Fibroblast of lung (primary cell): ENCODE data around the gene WDR11.

Experiments used
- CTCF ChIP-seq, 2 donors: IDR thresholded peaks in 1 of 2; conservative IDR thresholded peaks in 1 of 2; 1 replicate in 1 of 2; 2 replicates in 1 of 2; pipeline ENCODE4 v1.5.1; 2011 to 2012; ENCODE audit warnings: low read length in 2 of 2, control low read depth in 1 of 2, inconsistent platforms in 1 of 2, low read depth in 1 of 2, mild to moderate bottlenecking in 1 of 2
- EZH2 ChIP-seq: IDR thresholded peaks from 2 replicates; pipeline ENCODE4 v1.5.1; 2012; ENCODE audit warnings: low read length, control low read depth, mild to moderate bottlenecking; ENCODE audit errors: missing control alignments

GRCh38 chr10:120945182-120945581 is 94.0 kb downstream of the WDR11 start:
- TF ChIP-seq CTCF (conservative IDR thresholded peaks at IDR 0.05 in 1 of 2, IDR thresholded peaks at IDR 0.05 in 1 of 2; ENCODE audit: low read depth in 1 of 2, low read length in 2 of 2) (no peak), EZH2 (no peak)
